HG02642 (cell line): ENCODE measurements around the gene TMEM63A.
"Not testable (repeated sequence)": the region's sequence is repeated elsewhere in the genome, so short reads cannot be mapped to it uniquely, and the experiment has no call there.

Experiments used
- ATAC-seq: cut with Tn5 transposase; IDR thresholded peaks from one replicate; pipeline ENCODE4 v1.9.1; 2021; ENCODE audit warnings: mild to moderate bottlenecking; ENCODE audit not compliant: unreplicated experiment, poor library complexity

Gene TMEM63A

GRCh38 chr1:225881959-225882693, at the start of gene TMEM63A:
TSS of gene TMEM63A (minus strand) at chr1:225882380. CDS start at chr1:225877580, 4,800 bp downstream.
- ATAC-seq: peak; percentile 77

GRCh38 chr1:225931270-225932136, 49.3 kb upstream of the TMEM63A start:
- ATAC-seq: no peak

GRCh38 chr1:225930566-225930965, 48.4 kb upstream of the TMEM63A start:
- no peak for ATAC-seq

GRCh38 chr1:225929462-225929861, 47.3 kb upstream of the TMEM63A start:
- ATAC-seq: not testable (repeated sequence)

GRCh38 chr1:225928186-225929175, 46.3 kb upstream of the TMEM63A start:
- ATAC-seq: no peak

GRCh38 chr1:225926551-225927113, 44.5 kb upstream of the TMEM63A start:
- no peak for ATAC-seq

GRCh38 chr1:225923692-225924555, 41.7 kb upstream of the TMEM63A start, which contains the start of gene PYCR2:
TSS of gene PYCR2 (minus strand) at chr1:225924250. CDS start at chr1:225924110, 140 bp downstream.
- ATAC-seq: peak; percentile 97

- no peak for ATAC-seq
Observed at GRCh38 chr1:225923381-225923691, 41.2 kb upstream of the TMEM63A start.

- no peak for ATAC-seq
Observed at GRCh38 chr1:225921734-225922709, 39.8 kb upstream of the TMEM63A start.

GRCh38 chr1:225919906-225920305, 37.7 kb upstream of the TMEM63A start:
- no peak for ATAC-seq

GRCh38 chr1:225918280-225918679, 36.1 kb upstream of the TMEM63A start:
- ATAC-seq: no peak

- ATAC-seq: no peak
Observed at GRCh38 chr1:225917536-225917935, 35.4 kb upstream of the TMEM63A start.

GRCh38 chr1:225917101-225917500, 34.9 kb upstream of the TMEM63A start:
- no peak for ATAC-seq

GRCh38 chr1:225915538-225915991, 33.4 kb upstream of the TMEM63A start:
- ATAC-seq: no peak

GRCh38 chr1:225914947-225915346, 32.8 kb upstream of the TMEM63A start:
- ATAC-seq: no peak

- ATAC-seq: no peak
Observed at GRCh38 chr1:225914391-225914790, 32.2 kb upstream of the TMEM63A start.

- peak; percentile 85 for ATAC-seq
Observed at GRCh38 chr1:225911191-225912130, 29.3 kb upstream of the TMEM63A start.
